Measurements from ENCODE around the gene SLC6A7.

SLC6A7 gene

GRCh38 chr5:150241298-150242160, 51.7 kb downstream of the SLC6A7 start:
- TF ChIP-seq TCF12 (IDR thresholded peaks at IDR 0.05; ENCODE audit: low read depth) (no peak), TAF1 (IDR thresholded peaks at IDR 0.05; ENCODE audit: low read depth) (no peak), ZBTB7A (IDR thresholded peaks at IDR 0.05; ENCODE audit: low read depth) (no peak), TEAD4 (IDR thresholded peaks at IDR 0.05) (no peak), CEBPB (IDR thresholded peaks at IDR 0.05) (no peak), EGR1 (IDR thresholded peaks at IDR 0.05) (no peak), CREB1 (IDR thresholded peaks at IDR 0.05; ENCODE audit: low read depth) (no peak), EP300 (IDR thresholded peaks at IDR 0.05; ENCODE audit: borderline replicate concordance) (no peak), REST (IDR thresholded peaks at IDR 0.05; ENCODE audit: low read depth) (no peak)

GRCh38 chr5:150242251-150242894, 52.5 kb downstream of the SLC6A7 start:
- TF ChIP-seq NFIC (IDR thresholded peaks at IDR 0.05) (no peak), USF1 (IDR thresholded peaks at IDR 0.05) (no peak), TCF12 (IDR thresholded peaks at IDR 0.05; ENCODE audit: low read depth) (no peak), FOXM1 (IDR thresholded peaks at IDR 0.05; ENCODE audit: borderline replicate concordance, low read depth) (no peak), CREB1 (IDR thresholded peaks at IDR 0.05; ENCODE audit: low read depth) (no peak), CEBPB (IDR thresholded peaks at IDR 0.05) (no peak), EGR1 (IDR thresholded peaks at IDR 0.05) (no peak), ZBTB7A (IDR thresholded peaks at IDR 0.05; ENCODE audit: low read depth) (no peak), MAX (IDR thresholded peaks at IDR 0.05) (no peak), TEAD4 (IDR thresholded peaks at IDR 0.05) (no peak), RAD21 (IDR thresholded peaks at IDR 0.05; ENCODE audit: low read depth) (no peak), YY1 (IDR thresholded peaks at IDR 0.05; ENCODE audit: low read depth) (no peak), REST (IDR thresholded peaks at IDR 0.05; ENCODE audit: low read depth) (no peak), TAF1 (IDR thresholded peaks at IDR 0.05; ENCODE audit: low read depth) (no peak), EP300 (IDR thresholded peaks at IDR 0.05; ENCODE audit: borderline replicate concordance) (no peak)

- TF ChIP-seq CREB1 (IDR thresholded peaks at IDR 0.05; ENCODE audit: low read depth) (no peak), TEAD4 (IDR thresholded peaks at IDR 0.05) (no peak), EGR1 (IDR thresholded peaks at IDR 0.05) (no peak), USF1 (IDR thresholded peaks at IDR 0.05) (no peak), FOXM1 (IDR thresholded peaks at IDR 0.05; ENCODE audit: borderline replicate concordance, low read depth) (no peak), CEBPB (IDR thresholded peaks at IDR 0.05) (no peak), YY1 (IDR thresholded peaks at IDR 0.05; ENCODE audit: low read depth) (no peak), REST (IDR thresholded peaks at IDR 0.05; ENCODE audit: low read depth) (no peak), ZBTB7A (IDR thresholded peaks at IDR 0.05; ENCODE audit: low read depth) (no peak), MAX (IDR thresholded peaks at IDR 0.05) (no peak), TCF12 (IDR thresholded peaks at IDR 0.05; ENCODE audit: low read depth) (no peak), TAF1 (IDR thresholded peaks at IDR 0.05; ENCODE audit: low read depth) (no peak), RAD21 (IDR thresholded peaks at IDR 0.05; ENCODE audit: low read depth) (no peak), NFIC (IDR thresholded peaks at IDR 0.05) (no peak), EP300 (IDR thresholded peaks at IDR 0.05; ENCODE audit: borderline replicate concordance) (no peak)
Observed at GRCh38 chr5:150243590-150243989, 53.7 kb downstream of the SLC6A7 start.

All from Ishikawa (cell line).